NCI-H82 treated with DMSO at 0.1 percent for 48 hours (cell line): ENCODE measurements around the gene ULK4.
"Not testable (repeated sequence)": the region's sequence is repeated elsewhere in the genome, so short reads cannot be mapped to it uniquely, and the experiment has no call there.

Experiments used
- DNase-seq: peaks from one replicate; lab custom pipeline; 2025; ENCODE audit not compliant: unreplicated experiment; lab: John Stamatoyannopoulos, UW

ULK4 gene

DNA sequence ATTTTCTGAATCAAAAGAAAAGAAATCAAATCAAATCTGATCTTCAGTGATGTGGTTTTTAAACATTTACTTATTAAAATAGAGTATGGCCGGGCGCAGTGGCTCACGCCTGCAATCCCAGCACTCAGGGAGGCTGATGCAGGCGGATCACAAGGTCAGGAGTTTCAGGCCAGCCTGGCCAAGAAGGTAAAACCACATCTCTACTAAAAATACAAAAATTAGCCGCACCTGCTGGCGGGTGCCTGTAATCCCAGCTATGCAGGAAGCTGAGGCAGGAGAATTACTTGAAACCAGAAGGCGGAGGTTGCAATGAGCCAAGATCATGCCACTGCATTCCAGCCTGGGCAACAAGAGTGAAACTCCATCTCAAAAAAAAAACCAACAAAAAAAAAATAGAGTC lies 169.1 kb downstream of the ULK4 start:
- DNase-seq = no peak

DNA sequence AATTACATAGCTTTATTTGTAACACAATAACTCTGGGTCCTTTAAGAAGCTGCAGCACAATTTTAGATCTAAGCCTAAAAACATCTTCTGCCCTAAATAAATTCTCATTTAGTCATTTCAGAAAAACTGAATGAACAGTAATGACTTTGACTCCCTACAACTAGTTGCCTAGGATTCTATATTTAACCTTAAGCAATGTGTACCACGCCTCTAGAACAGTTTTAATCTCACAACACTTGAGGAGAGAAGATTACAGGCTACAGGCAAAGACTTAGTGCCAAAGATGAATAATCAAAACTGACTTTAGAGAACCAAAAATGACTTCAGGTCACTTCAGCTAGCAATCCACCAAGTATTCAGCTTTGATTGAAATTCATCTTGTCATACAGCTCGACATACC lies 192.8 kb downstream of the ULK4 start:
- no peak for DNase-seq

DNA sequence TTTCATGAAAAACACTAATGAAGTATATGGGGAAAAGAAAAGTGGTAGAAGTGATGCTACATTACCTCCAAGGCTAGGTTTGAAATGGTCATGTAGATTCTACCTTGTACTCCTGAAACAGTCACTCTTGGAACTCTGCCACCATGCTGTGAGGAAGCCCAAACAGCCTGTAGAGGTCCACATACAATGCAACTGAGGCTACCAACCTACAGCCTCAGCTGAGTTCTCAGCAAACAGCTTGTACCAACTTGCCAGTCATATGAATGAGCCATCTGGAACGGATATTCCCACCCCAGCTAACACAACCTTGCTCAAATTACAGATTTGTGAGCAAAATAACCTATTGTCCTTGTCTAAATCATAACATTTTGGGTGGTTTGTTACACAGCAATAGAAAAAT lies 193.5 kb downstream of the ULK4 start:
- no peak for DNase-seq

DNA sequence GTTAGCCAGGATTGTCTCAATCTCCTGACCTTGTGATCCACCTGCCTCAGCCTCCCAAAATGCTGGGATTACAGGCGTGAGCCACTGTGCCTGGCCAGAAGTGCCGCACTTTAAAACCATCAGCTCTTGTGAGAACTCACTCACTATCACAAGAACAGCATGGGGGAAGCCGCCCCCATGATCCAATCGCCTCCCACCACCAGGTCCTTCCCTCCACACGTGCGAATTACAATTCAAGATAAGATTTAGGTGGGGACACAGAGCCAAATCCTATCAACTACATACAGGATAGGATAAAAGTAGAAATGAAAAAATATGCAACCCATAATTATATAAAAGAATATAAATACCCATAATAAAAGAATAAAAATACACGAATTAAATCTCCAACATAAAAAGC lies 199.0 kb downstream of the ULK4 start:
- not testable (repeated sequence) for DNase-seq

DNA sequence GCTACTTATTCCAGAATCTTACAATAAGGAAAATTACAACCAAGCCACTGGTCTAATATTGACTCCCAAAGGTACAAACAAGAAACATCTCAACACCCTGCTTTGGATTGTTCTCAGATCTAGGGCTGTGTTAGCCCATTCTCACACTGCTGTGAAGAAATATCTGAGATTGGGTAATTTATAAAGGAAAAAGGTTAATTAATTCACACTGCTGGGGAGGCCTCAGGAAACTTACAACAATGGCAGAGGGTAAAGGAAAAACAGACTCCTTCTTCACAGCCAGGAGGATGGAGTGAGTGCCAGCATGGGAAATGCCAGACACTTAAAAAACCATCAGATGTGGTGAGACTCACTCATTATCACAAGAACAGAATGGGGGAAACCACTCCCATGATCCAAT lies 208.3 kb downstream of the ULK4 start:
- DNase-seq = no peak

DNA sequence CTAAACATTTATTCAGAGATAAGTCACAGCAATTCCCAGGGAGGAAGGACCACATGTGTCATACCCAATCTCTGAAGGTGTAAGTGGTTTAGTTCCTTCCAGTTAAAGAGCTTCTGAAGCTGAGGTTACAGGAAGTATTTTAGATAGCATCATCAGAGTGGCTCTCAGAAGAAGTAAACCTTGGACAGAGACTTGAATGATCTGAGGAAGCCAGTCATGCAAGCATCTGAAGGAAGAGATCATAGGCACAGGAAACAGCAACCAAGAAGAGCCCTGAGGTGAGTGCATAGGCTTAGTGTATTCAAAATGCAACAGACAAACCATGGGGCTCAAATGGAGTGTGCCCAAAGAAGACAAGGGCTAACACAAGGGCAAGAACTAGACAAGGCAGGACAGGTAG lies 210.3 kb downstream of the ULK4 start:
- DNase-seq = no peak

DNA sequence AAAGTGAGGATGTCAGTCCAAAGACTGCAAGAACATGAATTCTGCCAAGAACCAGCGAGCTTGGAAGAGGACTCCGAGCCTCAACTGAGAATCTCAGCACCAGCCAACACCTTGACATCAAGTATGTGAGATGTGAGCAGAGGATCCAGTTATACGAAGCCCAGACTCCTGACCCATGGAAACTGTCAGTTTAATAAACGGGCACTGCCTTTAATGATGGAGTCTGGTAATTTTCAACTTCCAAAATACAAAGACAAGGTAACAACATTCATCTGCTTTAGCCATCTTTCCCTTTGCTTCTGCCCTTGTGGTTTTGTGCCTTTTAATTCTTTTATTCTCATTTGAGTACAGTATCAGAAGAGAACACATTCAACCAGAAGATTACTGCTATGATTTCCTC lies 211.9 kb downstream of the ULK4 start:
- no peak for DNase-seq

DNA sequence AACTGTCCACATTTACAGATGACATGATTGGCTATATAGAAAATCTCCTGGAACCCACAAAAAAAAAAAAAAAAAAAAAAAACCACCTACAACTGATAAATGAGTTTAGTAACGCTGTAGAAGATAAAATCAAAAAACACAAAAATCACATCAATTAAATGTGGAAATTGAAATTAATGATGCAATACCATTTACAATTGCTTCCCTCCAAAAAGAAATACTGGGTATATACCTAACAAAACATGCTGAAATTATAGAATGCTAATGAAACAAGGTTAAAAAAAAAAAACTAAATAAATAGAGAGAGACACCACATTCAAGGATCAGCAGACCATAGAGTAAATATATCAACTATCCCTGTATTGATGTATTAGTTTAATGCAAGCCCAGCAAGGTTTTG lies 215.7 kb downstream of the ULK4 start:
- DNase-seq = no peak

DNA sequence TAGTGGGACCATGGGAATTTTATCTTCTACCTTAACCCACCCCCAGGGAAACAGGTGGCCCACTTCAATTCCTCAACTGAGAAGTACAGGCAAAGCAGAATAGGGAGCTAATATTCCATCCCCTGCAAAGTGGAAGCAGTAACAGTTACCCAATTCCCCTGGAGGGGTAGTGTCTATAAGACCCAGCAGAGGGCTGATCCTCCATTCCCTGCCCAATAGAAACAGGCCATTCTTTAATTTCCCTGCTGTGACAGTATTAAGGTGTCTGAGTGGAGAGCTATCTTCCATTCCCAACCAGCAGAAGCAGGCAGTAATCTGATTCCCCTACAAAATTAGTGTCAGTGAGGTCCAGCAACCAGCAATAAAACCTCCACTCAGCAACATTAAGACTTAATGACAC lies 219.8 kb downstream of the ULK4 start:
- DNase-seq = no peak

DNA sequence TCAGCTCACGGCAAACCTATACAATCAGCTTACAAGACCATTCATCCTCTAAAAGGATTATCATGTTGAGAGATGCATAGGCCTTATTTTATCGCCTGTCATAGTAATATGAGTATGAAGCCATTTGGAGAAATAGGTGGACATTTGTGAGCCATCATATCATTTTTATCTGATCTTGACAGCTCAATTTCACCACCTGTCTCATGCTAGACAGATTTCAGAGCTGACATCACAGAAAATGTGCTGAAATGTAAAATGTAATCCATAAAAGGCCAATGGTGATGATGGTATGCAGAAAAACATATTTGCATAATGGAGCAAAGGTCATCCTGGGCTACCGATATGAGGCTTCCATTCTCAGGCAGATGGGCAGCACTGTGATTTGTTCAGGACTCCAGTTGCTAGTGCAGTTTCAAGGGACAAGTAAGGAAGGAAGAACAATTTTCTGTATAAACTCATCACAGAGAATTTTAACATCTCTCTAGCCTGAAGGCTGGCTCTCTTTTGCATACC lies 221.5 kb downstream of the ULK4 start:
- peak; percentile 27 for DNase-seq

DNA sequence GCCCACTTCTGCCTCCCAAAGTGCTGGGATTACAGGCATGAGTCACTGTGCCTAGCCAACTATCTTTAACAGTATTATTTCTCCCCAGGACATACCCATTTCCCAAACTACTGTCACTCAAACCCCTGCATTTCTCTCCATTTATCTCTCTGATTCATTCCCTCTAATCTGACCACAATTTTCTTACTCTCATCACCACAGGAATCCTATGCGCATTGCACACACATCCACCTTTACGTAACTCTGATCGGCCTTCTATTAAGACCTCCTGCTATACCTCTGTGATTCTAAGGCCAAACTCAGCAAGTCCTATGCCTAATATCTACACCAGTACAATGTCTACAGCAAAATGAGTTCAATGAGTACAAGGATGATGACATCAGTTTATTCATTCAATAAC lies 235.0 kb downstream of the ULK4 start:
- DNase-seq = no peak

DNA sequence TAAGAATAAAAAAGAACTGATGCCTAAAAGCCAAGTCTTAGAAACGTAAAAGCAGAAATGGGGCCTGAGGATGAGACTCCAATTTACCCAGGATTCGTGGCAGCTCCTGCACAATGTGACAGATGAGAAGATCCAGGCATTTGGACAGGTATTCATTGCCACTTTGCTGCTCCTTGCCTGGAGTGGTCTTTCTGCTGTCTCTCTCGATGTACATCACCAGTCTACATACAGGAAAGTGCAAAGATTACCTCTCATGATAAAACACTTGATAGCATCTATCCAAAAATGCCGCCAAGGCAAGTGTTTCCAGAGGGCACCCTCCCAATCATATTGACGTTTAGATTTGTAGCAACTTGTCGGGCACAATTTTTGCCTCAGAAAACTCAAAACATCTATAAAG lies 244.3 kb downstream of the ULK4 start:
- DNase-seq = no peak

DNA sequence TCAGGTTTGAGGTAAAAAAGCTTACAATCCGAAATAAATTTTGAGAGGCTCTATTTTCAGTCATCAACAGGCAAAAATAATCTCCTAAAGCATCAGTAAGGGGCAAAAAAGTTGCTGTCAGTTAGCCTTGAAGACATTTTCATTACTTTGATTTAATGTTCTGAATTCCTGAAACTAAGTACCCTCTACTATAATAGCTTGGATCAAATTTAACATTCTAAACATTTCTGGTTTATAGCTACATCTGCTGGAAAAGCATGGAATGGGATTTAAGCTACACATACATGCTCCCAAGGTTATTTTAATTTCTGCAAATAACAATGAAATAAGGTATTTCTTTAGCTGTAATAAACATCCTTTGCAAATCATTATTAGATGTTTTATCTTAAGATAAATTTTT lies 245.4 kb downstream of the ULK4 start:
- no peak for DNase-seq

DNA sequence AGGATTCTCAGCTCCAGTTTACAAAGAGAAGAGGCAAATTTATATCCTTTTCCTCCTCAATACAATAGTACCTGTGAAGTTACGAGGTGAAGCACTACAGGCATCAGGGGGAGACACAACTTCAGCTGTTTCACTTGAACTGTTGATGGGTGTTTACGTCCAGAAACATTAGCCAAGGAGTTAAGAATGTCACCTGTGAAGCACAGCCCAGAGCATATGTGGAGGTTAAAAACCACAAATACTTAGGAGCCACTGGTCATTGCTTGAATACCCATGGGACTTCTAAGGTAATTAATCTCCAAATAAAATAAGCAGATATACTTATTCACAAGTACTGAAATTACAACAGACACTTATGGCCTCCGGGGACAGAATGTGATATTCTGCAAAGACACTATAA lies 246.5 kb downstream of the ULK4 start:
- DNase-seq = no peak

DNA sequence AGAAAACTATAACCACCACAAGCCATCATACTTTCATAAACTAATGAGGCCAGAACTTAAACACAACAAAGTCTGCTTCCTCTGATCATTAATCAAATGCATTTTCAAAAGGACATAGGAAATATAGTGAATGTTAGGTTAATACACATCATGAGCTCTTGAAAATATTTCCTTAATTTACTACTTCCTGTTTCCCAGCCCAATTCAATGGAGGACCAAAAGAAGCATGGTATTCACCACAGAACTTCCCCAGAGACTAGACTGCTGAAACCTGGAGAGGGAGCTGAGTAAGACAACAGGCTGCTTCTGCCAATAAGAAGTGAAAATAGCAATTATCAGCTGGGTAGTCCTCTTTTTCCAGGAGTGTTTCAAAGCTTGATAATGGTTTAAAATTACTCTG lies 250.3 kb downstream of the ULK4 start:
- no peak for DNase-seq

DNA sequence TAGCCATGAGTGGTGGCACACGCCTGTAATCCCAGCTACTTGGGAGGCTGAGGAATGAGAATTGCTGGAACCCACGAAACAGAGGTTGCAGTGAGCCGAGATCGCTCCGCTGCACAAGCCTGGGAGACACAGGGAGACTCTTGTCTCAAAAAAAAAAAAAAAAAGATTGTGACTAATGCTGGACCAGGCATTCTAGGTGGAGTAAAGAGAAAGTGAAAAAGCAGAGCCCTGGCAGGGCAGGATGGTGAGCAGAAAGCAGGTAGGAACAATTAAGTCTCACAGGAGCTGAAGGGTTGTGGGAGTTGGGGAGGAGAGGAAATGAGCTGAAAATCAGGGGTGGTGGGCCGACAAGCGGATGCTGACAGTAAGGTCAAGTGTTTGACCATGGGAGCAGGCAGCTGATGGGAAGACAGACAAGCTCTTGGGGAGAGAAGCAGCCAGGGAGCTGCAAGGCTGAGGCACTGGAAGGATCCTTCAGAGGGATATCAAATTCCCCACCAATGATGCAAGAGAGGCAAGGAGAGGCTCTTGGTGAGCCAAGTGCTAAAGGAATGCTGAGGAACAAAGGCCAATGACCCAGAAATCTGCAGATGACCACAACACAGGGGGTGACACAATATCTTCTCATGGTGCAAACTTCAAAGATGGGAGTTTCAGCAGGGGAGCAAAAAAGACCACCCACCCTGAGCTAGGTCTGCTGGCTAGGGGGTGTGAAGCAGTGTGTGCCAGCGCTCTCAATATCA lies 251.1 kb downstream of the ULK4 start:
- no peak for DNase-seq

DNA sequence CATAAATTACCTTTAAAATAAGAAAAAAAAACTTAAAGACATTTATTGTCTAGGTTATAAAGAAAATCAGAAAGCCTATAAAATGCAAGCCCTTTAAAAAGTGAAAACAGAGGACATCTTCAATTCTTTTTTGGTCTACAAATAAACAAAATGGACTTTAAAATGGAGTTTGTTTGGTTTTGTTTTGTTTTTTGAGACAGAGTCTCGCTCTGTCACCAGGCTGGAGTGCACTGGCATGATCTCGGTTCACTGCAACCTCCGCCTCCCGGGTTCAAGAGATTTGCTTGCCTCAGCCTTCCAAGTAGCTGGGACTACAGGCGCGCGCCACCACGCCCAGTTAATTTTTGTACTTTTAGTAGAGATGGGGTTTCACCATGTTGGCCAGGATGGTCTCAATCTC lies 252.7 kb downstream of the ULK4 start:
- DNase-seq = not testable (repeated sequence)

DNA sequence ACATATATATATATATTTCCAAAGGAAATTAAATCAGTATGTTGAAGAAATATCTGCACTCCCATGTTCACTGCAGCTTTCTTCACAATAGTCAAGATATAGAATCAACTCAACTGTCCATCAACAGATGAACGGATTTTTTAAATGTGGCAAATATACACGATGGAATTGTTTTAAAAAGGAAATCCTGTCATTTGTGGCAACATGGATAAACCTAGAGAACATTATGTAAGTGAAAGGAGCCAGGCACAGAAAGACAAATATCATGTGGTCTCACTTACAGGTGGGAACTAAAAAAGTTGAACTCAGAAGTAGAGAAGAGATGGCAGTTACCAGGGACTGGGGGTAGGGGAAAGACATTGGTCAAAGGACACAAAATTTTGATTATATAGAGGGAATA lies 253.7 kb downstream of the ULK4 start:
- DNase-seq = no peak

DNA sequence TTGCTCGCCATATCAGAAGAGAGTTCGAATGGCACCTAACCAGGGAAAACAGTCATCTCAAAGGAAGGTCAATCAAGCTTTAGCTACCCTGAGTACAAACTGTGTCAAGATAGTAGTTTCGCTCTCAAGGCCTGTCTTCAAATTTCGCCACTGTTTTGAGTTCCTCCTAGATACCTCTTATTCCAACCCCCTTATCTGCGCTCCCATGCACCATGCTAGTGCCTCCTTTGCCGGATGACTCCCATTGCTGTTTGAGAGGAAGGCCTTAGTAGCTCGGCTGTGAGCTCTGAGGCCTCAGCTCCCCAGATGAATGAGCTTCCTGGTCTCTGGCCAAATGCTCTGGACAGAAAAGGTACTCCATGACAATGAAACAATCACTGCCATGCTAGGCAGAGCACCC lies 256.0 kb downstream of the ULK4 start:
- DNase-seq = no peak

DNA sequence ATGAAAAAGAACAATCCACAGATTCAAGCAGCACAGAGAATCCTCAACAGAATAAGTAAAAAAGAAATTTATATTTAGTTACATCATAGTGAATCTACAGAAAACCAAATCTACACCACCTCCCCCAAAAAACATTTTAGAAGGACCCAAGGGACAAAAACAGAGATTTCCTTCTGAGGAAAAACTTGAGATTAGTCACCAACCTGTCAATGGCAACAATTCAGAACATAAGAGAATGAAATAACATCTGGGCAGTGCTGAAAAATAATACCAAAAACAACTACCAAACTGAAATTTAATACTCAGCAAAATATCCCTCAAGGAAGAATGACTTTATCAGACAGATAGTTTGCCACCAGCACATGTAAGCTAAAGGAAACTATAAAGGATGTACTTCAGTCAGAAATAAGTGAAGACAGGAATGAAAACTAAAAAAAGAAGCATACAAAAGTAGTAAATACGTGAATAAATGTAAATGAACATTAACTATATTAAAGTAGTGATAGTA lies 260.7 kb downstream of the ULK4 start:
- DNase-seq = no peak

DNA sequence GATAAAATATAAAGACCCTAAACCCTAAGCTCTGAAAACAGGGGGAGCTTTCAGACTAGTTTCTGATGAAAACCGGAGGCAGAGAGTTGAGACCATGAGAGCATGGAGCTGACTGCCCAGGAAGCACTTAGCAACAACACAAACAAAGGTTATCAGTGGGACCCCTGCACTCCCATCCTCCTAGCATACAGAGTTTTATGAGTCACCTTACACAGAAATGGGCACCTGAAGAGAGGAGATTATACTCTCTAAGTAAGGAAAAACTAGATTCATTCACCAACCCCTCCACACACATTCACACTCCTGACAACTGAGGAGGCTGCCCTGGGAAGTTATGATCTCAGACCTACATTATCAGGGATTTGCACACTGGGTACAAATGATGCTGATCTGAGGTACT lies 261.7 kb downstream of the ULK4 start:
- no peak for DNase-seq

DNA sequence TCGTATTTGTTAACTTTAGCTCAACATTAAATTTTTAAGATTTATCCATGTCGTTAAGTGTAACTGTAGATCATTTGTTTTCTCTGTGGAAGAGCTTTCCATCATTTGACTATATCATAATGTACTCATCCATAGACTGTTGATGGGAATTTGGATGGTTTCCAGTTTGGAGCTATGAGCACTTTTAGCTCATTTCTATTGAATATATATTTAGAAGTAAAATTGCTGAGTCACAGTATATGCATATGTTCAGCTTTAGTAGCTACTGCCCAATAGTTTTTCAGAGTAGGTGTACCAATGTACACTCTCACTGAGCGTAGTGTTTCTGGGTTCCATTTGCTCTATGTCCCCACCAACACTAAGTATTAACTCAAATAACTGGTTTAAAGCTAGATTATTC lies 263.0 kb downstream of the ULK4 start:
- DNase-seq = no peak

DNA sequence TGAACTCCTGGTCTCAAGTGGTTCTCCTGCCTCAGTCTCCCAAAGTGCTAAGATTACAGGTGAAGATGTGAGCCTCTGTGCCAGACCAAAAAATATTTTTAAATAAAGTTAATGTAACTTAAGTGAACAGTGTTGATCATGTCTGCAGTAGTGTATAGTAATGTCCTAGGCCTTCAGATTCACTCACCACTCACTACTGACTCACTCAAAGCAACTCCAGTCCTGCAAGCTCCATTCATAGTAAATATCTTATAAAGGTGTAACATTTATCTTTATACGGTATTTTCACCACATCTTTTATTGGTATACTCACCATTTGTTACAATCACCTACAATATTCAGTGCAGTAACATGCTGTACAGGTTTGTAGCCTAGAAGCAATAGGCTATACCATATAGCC lies 264.2 kb downstream of the ULK4 start:
- no peak for DNase-seq
